GM10266 (cell line): ENCODE results near the gene DISC1.
"Not testable (repeated sequence)": the region's sequence is repeated elsewhere in the genome, so short reads cannot be mapped to it uniquely, and the experiment has no call there.

Experiments used
- DNase-seq: peaks from one replicate; pipeline ENCODE4 v3.0.0; 2012; ENCODE audit errors: extremely low spot score
- CTCF ChIP-seq: IDR thresholded peaks from 2 replicates; pipeline ENCODE4 v1.5.1; 2012; ENCODE audit warnings: mild to moderate bottlenecking, low read depth; ENCODE audit not compliant: control insufficient read depth, insufficient read depth; ENCODE audit errors: missing control alignments

Gene DISC1

DNA sequence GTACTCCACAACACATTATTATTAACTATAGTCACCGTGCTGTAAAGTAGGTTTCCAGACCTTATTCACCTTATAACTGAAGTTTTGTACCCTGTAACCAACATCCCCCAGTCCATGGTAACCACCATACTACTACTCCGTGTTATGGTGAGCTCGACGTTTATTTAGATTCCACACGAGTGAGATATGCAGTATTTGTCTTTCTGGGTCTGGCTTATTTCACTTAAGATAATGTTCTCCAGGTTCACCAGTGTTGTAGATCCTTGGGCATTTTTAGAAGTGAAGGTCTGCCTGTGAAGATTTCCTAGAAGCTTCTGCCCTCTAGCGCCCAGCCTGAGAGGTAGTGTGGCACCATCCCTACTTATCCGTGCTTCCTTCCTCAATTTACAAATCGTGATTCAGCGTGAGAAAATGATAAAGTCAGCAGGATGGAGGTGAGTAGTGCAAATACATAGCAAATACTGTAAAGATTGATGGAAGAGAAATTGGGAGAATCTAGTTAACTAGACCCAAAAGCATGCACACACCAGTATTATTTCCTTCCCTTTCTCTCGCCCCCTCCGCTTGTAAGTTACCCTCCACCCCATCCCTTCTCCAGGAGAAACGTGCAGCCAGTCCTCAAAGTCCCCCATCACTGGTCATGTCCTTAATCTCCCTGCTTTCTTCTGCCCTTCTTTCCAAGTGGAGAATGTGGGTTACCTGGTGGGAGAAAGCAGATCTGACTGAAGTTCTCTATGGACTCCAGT, 36.0 kb upstream of the DISC1 start:
- DNase-seq, result peak; percentile 27

DNA sequence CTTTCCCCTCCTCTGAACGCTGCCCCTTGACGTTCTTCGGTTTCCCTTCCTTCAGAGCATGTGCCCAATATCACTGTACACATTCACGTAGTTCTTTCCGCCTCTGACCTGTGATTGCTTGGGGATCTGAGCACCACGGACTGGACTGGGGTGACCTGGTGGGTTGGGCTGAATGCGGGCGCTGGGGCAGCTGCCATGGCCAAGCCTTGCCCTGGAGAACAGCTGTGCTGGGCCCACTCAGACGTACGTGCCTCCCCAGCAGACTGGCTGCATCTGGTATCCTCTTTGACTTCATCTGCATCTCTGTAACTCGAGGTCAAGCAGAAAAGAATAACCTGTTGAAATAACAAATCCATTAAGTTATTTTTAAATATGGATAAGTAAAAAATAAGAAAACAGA, 35.1 kb upstream of the DISC1 start:
- TF ChIP-seq CTCF, result no peak
- DNase-seq, result no peak

More for the DNA sequence above, 36.0 kb upstream of the DISC1 start:
- TF ChIP-seq CTCF, result peak; percentile 81

DNA sequence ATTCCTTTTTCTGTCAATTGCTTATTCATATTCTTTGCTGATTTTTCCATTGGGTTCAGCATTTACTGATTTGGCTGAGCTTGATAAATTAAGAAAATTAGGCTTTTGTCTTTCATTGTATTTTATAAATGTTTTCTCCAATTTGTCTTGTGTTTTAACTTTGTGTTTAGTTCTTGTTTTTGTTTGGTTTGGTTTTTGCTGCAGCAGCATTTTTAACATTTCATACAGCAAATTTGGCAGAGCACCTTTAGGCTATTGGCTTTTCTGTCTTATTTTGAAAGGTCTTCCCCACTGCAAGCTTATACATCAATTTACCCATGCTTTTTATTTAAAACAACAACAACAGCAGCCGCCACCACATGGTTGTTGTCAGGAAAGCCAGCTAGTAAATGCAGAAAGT, 33.8 kb upstream of the DISC1 start:
- DNase-seq, result no peak
- no peak for TF ChIP-seq CTCF

- not testable (repeated sequence) for DNase-seq
Observed at GRCh38 chr1:231593264-231593663, 33.3 kb upstream of the DISC1 start.

GRCh38 chr1:231594123-231594522, 32.5 kb upstream of the DISC1 start:
- TF ChIP-seq CTCF, result no peak

DNA sequence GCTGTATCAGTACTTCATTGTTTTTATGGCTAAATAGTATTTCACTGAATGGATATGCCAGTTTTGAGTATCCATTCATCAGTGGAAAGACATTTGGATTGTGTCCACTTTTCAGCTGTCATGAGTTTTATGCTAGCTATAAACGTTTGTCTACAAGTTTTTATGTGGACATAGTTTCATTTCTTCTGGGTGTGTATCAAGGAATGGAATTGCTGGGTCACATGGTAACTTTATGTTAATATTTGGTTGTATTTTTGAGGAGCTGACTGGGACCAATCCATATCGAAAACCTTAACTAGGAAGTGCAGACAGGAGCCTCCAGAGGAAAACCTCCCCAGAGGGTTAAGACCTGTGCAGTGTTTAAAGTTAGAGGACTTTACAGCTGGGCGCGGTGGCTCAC, 31.8 kb upstream of the DISC1 start:
- DNase-seq, result no peak

More at GRCh38 chr1:231594123-231594522, 32.5 kb upstream of the DISC1 start:
- no peak for DNase-seq

DNA sequence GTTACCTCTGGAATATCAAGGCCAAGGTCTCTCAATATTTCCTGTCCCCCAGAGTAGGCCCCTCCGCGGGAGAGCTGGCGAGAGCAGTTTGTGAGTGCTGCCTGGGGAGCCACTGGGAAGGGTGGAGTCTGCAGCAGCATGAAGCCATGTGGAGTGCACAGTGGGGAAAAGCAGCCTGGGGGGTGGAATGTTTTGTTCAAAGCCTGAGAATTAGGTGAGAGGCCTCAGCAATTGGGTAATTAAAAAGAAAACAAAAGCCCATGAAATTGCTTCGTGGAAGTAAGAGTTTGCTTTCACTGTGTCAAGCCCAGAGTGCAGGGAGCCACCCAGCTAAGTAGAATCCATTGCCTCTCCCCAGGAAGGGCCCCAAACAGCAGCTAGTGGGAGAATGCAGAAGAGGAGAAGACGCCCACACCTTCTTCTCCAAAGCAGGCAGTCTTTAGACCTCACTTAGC, 30.2 kb upstream of the DISC1 start:
- no peak for DNase-seq
- no peak for TF ChIP-seq CTCF

More for the DNA sequence above, 31.8 kb upstream of the DISC1 start:
- TF ChIP-seq CTCF, result no peak
